Neural crest cell (in vitro differentiated cells): ENCODE results near the gene MMD. TPM values are rescaled to one million over a fixed set of nuclear protein-coding genes. Genes with fewer than 3 reads are reported as not detected.

ENCODE experiments used
- DNase-seq: peaks from one replicate; pipeline ENCODE4 v3.0.0; 2021; ENCODE audit warnings: low read depth, mixed read lengths, low spot score
- H3K27ac Mint-ChIP-seq: one replicate; pipeline ENCODE4 v1.8.0; 2021; ENCODE audit warnings: mild to moderate bottlenecking, mixed read lengths; ENCODE audit not compliant: unreplicated experiment
- H3K27me3 Mint-ChIP-seq: 2 replicates; pipeline ENCODE4 v1.8.0; 2021; ENCODE audit warnings: low read depth, mild to moderate bottlenecking, mixed read lengths
- H3K36me3 Mint-ChIP-seq: 2 replicates; pipeline ENCODE4 v1.8.0; 2021; ENCODE audit warnings: low read depth, mild to moderate bottlenecking, mixed read lengths
- H3K4me1 Mint-ChIP-seq: 2 replicates; pipeline ENCODE4 v1.8.0; 2021; ENCODE audit warnings: mixed read lengths
- H3K4me3 Mint-ChIP-seq: one replicate; pipeline ENCODE4 v1.8.0; 2021; ENCODE audit warnings: mild to moderate bottlenecking, mixed read lengths
- H3K9me3 Mint-ChIP-seq: 2 replicates; pipeline ENCODE4 v1.8.0; 2021; ENCODE audit warnings: mixed read lengths
- CTCF ChIP-seq: fragments of 200-600 bp; sonication (generic); conservative IDR thresholded peaks from 2 replicates; pipeline ENCODE4 v1.5.0; 2021; ENCODE audit warnings: antibody characterized with exemption, mild to moderate bottlenecking
- total RNA-seq: library from RNA; stranded (reverse); gene quantifications from 2 replicates; pipeline ENCODE4 v1.2.1, GENCODE V29; 2021

The MMD gene
- total RNA-seq, 1 donor from 2014 or later = 46.6 TPM

- Mint-ChIP-seq H3K27ac (no peak overlapping the region), H3K36me3 (peaks cover 38% of the 10 kb centered on the region)
- DNase-seq = no peak
Measured at GRCh38 chr17:55416000-55416399, 5.6 kb downstream of the MMD start.

DNA sequence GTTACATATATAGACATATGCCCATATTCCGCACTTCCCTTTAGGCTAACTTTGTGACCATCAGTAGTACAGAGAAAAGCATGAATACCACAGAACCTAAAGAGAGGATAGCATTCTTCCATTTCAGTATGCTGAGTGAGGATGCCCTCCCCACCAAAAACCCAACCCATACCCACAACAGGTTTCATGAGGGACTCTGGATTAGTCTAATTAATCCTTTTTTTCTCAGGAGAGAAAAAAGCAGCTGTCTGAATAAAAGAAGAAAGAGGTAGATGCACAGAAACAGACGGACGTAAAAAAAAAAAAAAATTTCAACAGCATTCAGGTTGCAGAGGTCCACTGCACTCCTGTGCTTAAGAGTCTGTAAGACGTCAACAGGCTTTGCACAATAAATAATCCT lies 6.7 kb downstream of the MMD start:
- Mint-ChIP-seq H3K27me3 (no peaks in the 10 kb centered on the region), H3K36me3 (peaks cover 38% of the 10 kb centered on the region), H3K4me1 (peaks cover 14% of the 10 kb centered on the region), H3K9me3 (peaks cover 16% of the 10 kb centered on the region), H3K27ac (no peak overlapping the region), H3K4me3 (no peak overlapping the region)
- DNase-seq = no peak
- TF ChIP-seq CTCF = no peak

More at GRCh38 chr17:55416000-55416399, 5.6 kb downstream of the MMD start:
- no peaks in the 10 kb centered on the region for H3K27me3 Mint-ChIP-seq
- no peak for TF ChIP-seq CTCF
- peaks cover 16% of the 10 kb centered on the region for H3K9me3 Mint-ChIP-seq
- H3K4me1 Mint-ChIP-seq = peaks cover 22% of the 10 kb centered on the region
- no peak overlapping the region for H3K4me3 Mint-ChIP-seq

GRCh38 chr17:55413825-55414489 lies 7.7 kb downstream of the MMD start:
- no peak for DNase-seq
- Mint-ChIP-seq H3K36me3 (peaks cover 31% of the 10 kb centered on the region), H3K9me3 (peaks cover 16% of the 10 kb centered on the region), H3K27me3 (no peaks in the 10 kb centered on the region), H3K4me3 (no peak overlapping the region), H3K27ac (no peak overlapping the region), H3K4me1 (peaks cover 7% of the 10 kb centered on the region)
- no peak for TF ChIP-seq CTCF

DNA sequence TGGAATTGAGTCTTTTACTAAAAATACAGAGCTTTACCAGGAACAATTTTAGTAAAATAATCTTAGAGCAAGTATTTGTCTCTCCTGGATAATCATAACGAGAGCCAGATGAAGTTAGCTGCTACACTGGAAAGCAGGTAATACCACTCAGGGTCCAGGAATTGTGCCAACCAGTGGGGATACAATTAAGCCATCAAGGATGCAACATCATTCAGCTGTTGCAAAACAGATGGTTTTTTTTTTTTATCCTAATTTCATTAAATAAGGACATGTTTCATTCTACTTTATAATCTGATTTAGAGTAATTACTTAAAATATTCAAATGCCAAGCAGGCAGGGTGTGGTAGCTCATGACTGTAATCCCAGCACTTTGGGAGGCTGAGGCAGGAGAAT lies 10.2 kb downstream of the MMD start:
- no peak overlapping the region for H3K4me3 Mint-ChIP-seq

GRCh38 chr17:55410722-55411462 lies 10.7 kb downstream of the MMD start:
- H3K4me3 Mint-ChIP-seq = no peak overlapping the region
- no peak for DNase-seq
- H3K36me3 Mint-ChIP-seq = peaks cover 13% of the 10 kb centered on the region
- H3K27me3 Mint-ChIP-seq = no peaks in the 10 kb centered on the region
- no peak overlapping the region for H3K27ac Mint-ChIP-seq
- H3K4me1 Mint-ChIP-seq = no peaks in the 10 kb centered on the region
- H3K9me3 Mint-ChIP-seq = no peaks in the 10 kb centered on the region
- TF ChIP-seq CTCF = no peak

More for the DNA sequence above, 10.2 kb downstream of the MMD start:
- no peak overlapping the region for H3K27ac Mint-ChIP-seq
- no peaks in the 10 kb centered on the region for H3K27me3 Mint-ChIP-seq
- peaks cover under 1% of the 10 kb centered on the region for H3K9me3 Mint-ChIP-seq
- no peak for DNase-seq
- peaks cover 15% of the 10 kb centered on the region for H3K36me3 Mint-ChIP-seq
- no peak for TF ChIP-seq CTCF
- H3K4me1 Mint-ChIP-seq = peaks cover under 1% of the 10 kb centered on the region
